GM23338 (cell line): Measurements from ENCODE around the gene KIAA1671. TPM values are rescaled to one million over a fixed set of nuclear protein-coding genes. Genes with fewer than 3 reads are reported as not detected.

Experiments
- ATAC-seq: fragments of 200-7000 bp; cut with Tn5 transposase; 3 replicates; pipeline ENCODE4 v1.9.1; 2020
- DNase-seq: peaks from one replicate; pipeline ENCODE4 v3.0.0-alpha.2; 2015; ENCODE audit warnings: low spot score
- H2AFZ ChIP-seq: fragments of 200-600 bp; sonication (generic); 2 replicates; pipeline ENCODE4 v1.8.0; 2016; ENCODE audit warnings: antibody characterized with exemption, mild to moderate bottlenecking, moderate library complexity
- H3F3A ChIP-seq: fragments of 200-600 bp; sonication (generic); replicated peaks from 2 replicates; pipeline ENCODE4 v1.8.0; 2017; ENCODE audit warnings: antibody characterized with exemption, mixed run types, low read depth
- H3K27ac ChIP-seq: fragments of 200-600 bp; sonication (generic); 2 replicates; pipeline ENCODE4 v1.6.1; 2016; ENCODE audit warnings: low read depth
- H3K27me3 ChIP-seq: fragments of 200-600 bp; sonication (generic); 2 replicates; pipeline ENCODE4 v1.8.0; 2016; ENCODE audit warnings: mild to moderate bottlenecking, mixed run types, moderate library complexity; ENCODE audit not compliant: insufficient read depth
- H3K36me3 ChIP-seq: fragments of 200-600 bp; sonication (generic); 2 replicates; pipeline ENCODE4 v1.8.0; 2016; ENCODE audit warnings: mild to moderate bottlenecking; ENCODE audit not compliant: insufficient read depth
- H3K4me1 ChIP-seq: fragments of 200-600 bp; sonication (generic); 2 replicates; pipeline ENCODE4 v1.8.0; 2016; ENCODE audit warnings: mild to moderate bottlenecking, moderate library complexity; ENCODE audit not compliant: insufficient read depth
- H3K4me2 ChIP-seq: fragments of 200-600 bp; sonication (generic); 2 replicates; pipeline ENCODE4 v1.7.1; 2017; ENCODE audit warnings: mixed run types
- H3K4me3 ChIP-seq: fragments of 200-600 bp; sonication (generic); 2 replicates; pipeline ENCODE4 v1.6.1; 2016; ENCODE audit warnings: mixed run types
- H3K79me2 ChIP-seq: fragments of 200-600 bp; sonication (generic); replicated peaks from 2 replicates; pipeline ENCODE4 v1.8.0; 2017; ENCODE audit warnings: mild to moderate bottlenecking; ENCODE audit not compliant: insufficient read depth
- H3K9me2 ChIP-seq: fragments of 200-600 bp; sonication (generic); 2 replicates; pipeline ENCODE4 v1.8.0; 2017; ENCODE audit not compliant: insufficient read depth
- H4K20me1 ChIP-seq: fragments of 200-600 bp; sonication (generic); replicated peaks from 2 replicates; pipeline ENCODE4 v1.8.0; 2017; ENCODE audit warnings: mild to moderate bottlenecking; ENCODE audit not compliant: insufficient read depth
- H3K27ac Mint-ChIP-seq: 2 replicates; pipeline ENCODE4 v1.8.0; 2020; ENCODE audit warnings: inconsistent platforms, mild to moderate bottlenecking, moderate library complexity, mixed read lengths
- H3K27me3 Mint-ChIP-seq: 3 replicates; pipeline ENCODE4 v1.8.0; 2022; ENCODE audit warnings: low read depth, mild to moderate bottlenecking, moderate library complexity, mixed read lengths, inconsistent platforms; ENCODE audit not compliant: insufficient read depth, poor library complexity
- H3K36me3 Mint-ChIP-seq: 3 replicates; pipeline ENCODE4 v1.8.0; 2021; ENCODE audit warnings: low read depth, mild to moderate bottlenecking, inconsistent platforms, moderate library complexity, mixed read lengths
- H3K4me1 Mint-ChIP-seq: 3 replicates; pipeline ENCODE4 v1.8.0; 2020; ENCODE audit warnings: mild to moderate bottlenecking, inconsistent platforms, mixed read lengths
- H3K4me3 Mint-ChIP-seq: 3 replicates; pipeline ENCODE4 v1.8.0; 2021; ENCODE audit warnings: moderate library complexity, mild to moderate bottlenecking, inconsistent platforms, mixed read lengths
- H3K9me3 Mint-ChIP-seq: 3 replicates; pipeline ENCODE4 v1.8.0; 2020; ENCODE audit warnings: moderate library complexity, mild to moderate bottlenecking, inconsistent platforms, mixed read lengths
- CREB1 ChIP-seq: fragments of 250-450 bp; sonication (Bioruptor Pico); IDR thresholded peaks from 2 replicates; pipeline ENCODE4 v1.5.0; 2020; ENCODE audit warnings: low read depth, mild to moderate bottlenecking, moderate library complexity
- CTCF ChIP-seq, 2 experiments: fragments of 200-600 bp in 1 of 2; sonication (generic) in 1 of 2; conservative IDR thresholded peaks; 2 replicates each; pipeline versions ENCODE4 v1.5.1 to v1.6.1; 2016 to 2017; ENCODE audit warnings: antibody characterized with exemption in 2 of 2, low read depth in 2 of 2, mild to moderate bottlenecking in 2 of 2, moderate library complexity in 1 of 2
- ETS1 ChIP-seq: IDR thresholded peaks from 2 replicates; pipeline ENCODE4 v1.6.1; 2016; ENCODE audit warnings: antibody characterized with exemption
- NANOG ChIP-seq: IDR thresholded peaks from 2 replicates; pipeline ENCODE4 v1.6.1; 2016; ENCODE audit warnings: antibody characterized with exemption, borderline replicate concordance
- STAT1 ChIP-seq: IDR thresholded peaks from one replicate; pipeline ENCODE4 v1.6.1; 2016; ENCODE audit warnings: antibody characterized with exemption; ENCODE audit not compliant: unreplicated experiment
- ZNF114 ChIP-seq: fragments of 250-450 bp; sonication (Bioruptor Pico); IDR thresholded peaks from 2 replicates; pipeline ENCODE4 v1.5.0; 2020; ENCODE audit warnings: mild to moderate bottlenecking, moderate library complexity
- ZNF331 ChIP-seq: fragments of 250-450 bp; sonication (Bioruptor Pico); IDR thresholded peaks from 2 replicates; pipeline ENCODE4 v1.5.0; 2020; ENCODE audit warnings: low read depth, mild to moderate bottlenecking, moderate library complexity
- ZNF462 ChIP-seq: fragments of 250-450 bp; sonication (Bioruptor Pico); IDR thresholded peaks from 2 replicates; pipeline ENCODE4 v1.5.0; 2020; ENCODE audit warnings: mild to moderate bottlenecking, moderate library complexity
- polyA plus RNA-seq: library from polyadenylated mRNA; unstranded; fragments of >200 nt; fragmentation: Nextera tagmentation; extraction: Ambion mirVana; gene quantifications from 2 replicates; pipeline ENCODE4 v1.2.1, GENCODE V29; 2016
- total RNA-seq: library from RNA; depleted of rRNA; stranded (reverse); fragments of >200 nt; shearing (Covaris generic); gene quantifications from 2 replicates; pipeline ENCODE4 v1.2.3, GENCODE V29; 2014

The KIAA1671 gene
- total and polyA plus RNA-seq, 2 experiments from 2014 or later: 6.1 to 27.2 TPM

DNA sequence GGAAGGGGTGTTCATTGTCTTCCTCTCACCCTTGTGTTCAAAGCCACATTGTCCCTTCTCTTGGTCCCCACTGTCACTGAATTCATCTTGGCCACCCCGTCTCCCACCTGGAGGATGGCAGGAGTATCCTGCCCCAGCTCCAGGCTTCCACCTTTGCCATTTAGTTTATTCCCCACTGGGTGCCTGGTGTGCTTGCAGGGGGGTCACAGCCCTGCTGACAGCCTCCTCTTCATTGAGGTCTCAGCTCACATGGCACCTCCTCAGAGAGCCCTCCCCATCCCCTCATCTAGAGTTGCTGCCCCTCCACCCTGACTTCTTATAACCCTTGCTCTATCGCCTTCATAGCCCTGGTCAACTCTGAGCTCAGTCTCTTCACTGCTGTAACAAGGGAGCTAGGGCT, 36.6 kb downstream of the KIAA1671 start:
- DNase-seq: no peak
- Mint-ChIP-seq H3K9me3 (no peaks in the 10 kb centered on the region), H3K27ac (peak overlapping the region; percentile 19; the same call in 1 of the 2 replicates), H3K27me3 (peaks cover 10% of the 10 kb centered on the region), H3K4me3 (no peak overlapping the region), H3K36me3 (peaks cover 4% of the 10 kb centered on the region; the same call in 2 of the 3 replicates), H3K4me1 (peaks cover 19% of the 10 kb centered on the region)
- Histone ChIP-seq H3K4me1 (peaks cover 17% of the 10 kb centered on the region; the same call in 1 of the 2 replicates), H3K27me3 (no peaks in the 10 kb centered on the region), H3K4me3 (no peak overlapping the region), H3K36me3 (no peaks in the 10 kb centered on the region), H2AFZ (no peak overlapping the region), H3K4me2 (no peak overlapping the region), H3K9me2 (no peaks in the 10 kb centered on the region), H4K20me1 (no peaks in the 10 kb centered on the region; the same call in 1 of the 2 replicates), H3F3A (no peaks in the 10 kb centered on the region), H3K27ac (no peak overlapping the region), H3K79me2 (peaks cover 3% of the 10 kb centered on the region; the same call in 1 of the 2 replicates)
- TF ChIP-seq ETS1 (no peak), ZNF462 (CRISPR knock-in tag) (no peak), NANOG (no peak), CTCF (conservative IDR thresholded peaks at IDR 0.05; ENCODE audit: low read depth in 2 of 2) (no peak), STAT1 (no peak), CREB1 (CRISPR knock-in tag) (no peak), ZNF331 (CRISPR knock-in tag) (no peak), ZNF114 (no peak)
- no peak for ATAC-seq
